Natural killer cell (primary cell): Measurements from ENCODE around the gene KRT3. TPM values are rescaled to one million over a fixed set of nuclear protein-coding genes. Genes with fewer than 3 reads are reported as not detected.

Source experiments
- ATAC-seq, 3 donors: fragments of 150-1000 bp in 2 of 3; fragments of 200-7000 bp in 1 of 3; cut with Tn5 transposase; 1 replicate in 1 of 3; 2 replicates in 2 of 3; pipeline ENCODE4 v1.10.0; 2021; ENCODE audit warnings: mild to moderate bottlenecking in 2 of 3, moderate library complexity in 2 of 3
- DNase-seq, 2 donors: peaks; one replicate each; pipeline versions ENCODE4 v3.0.0 to v3.0.0-alpha.2; 2013 to 2021; ENCODE audit warnings: mixed read lengths in 1 of 2
- H3K27ac ChIP-seq: one replicate; pipeline ENCODE4 v1.5.1; 2013; ENCODE audit warnings: mild to moderate bottlenecking, low read length
- H3K27me3 ChIP-seq: one replicate; pipeline ENCODE4 v1.6.1; 2013; ENCODE audit warnings: low read length; ENCODE audit not compliant: control insufficient read depth, insufficient read depth
- H3K36me3 ChIP-seq: one replicate; pipeline ENCODE4 v1.6.1; 2013; ENCODE audit warnings: low read length; ENCODE audit not compliant: control insufficient read depth, insufficient read depth
- H3K4me1 ChIP-seq: one replicate; pipeline ENCODE4 v1.6.1; 2013; ENCODE audit warnings: low read length; ENCODE audit not compliant: control insufficient read depth, insufficient read depth
- H3K4me3 ChIP-seq: one replicate; pipeline ENCODE4 v1.5.1; 2013; ENCODE audit warnings: low read length
- H3K9me3 ChIP-seq: one replicate; pipeline ENCODE4 v1.6.1; 2013; ENCODE audit warnings: low read length; ENCODE audit not compliant: control insufficient read depth, insufficient read depth
- H3K27ac Mint-ChIP-seq, 2 donors: one replicate each; pipeline ENCODE4 v1.8.0; 2022; ENCODE audit warnings: mild to moderate bottlenecking in 2 of 2, mixed read lengths in 2 of 2, moderate library complexity in 1 of 2
- H3K27me3 Mint-ChIP-seq, 2 donors: one replicate each; pipeline ENCODE4 v1.8.0; 2022; ENCODE audit warnings: low read depth in 2 of 2, mixed read lengths in 2 of 2
- H3K36me3 Mint-ChIP-seq: one replicate; pipeline ENCODE4 v1.8.0; 2022; ENCODE audit warnings: mixed read lengths
- H3K4me1 Mint-ChIP-seq, 2 donors: one replicate each; pipeline ENCODE4 v1.8.0; 2022; ENCODE audit warnings: mixed read lengths in 2 of 2
- H3K4me3 Mint-ChIP-seq: one replicate; pipeline ENCODE4 v1.8.0; 2022; ENCODE audit warnings: mild to moderate bottlenecking, moderate library complexity, mixed read lengths
- H3K9me3 Mint-ChIP-seq, 2 donors: one replicate each; pipeline ENCODE4 v1.8.0; 2022; ENCODE audit warnings: mixed read lengths in 2 of 2
- CTCF ChIP-seq: fragments of 200-600 bp; IDR thresholded peaks from one replicate; pipeline ENCODE4 v1.8.0; 2022; ENCODE audit warnings: antibody characterized with exemption
- intact Hi-C: fragments of 100-400 bp; cut with micrococcal nuclease; formaldehyde crosslinking; loops from one replicate; pipeline ENCODE4 v1.14.2; 2022
- total RNA-seq, 4 donors: library from RNA; stranded (reverse); fragments of 120-200 nt in 1 of 4; gene quantifications; one replicate each; pipeline versions ENCODE4 v1.2.3 to v1.2.4, GENCODE V29; 2013 to 2022

KRT3 gene
- total RNA-seq, 3 donors from 2014 or later (not counting 1 experiment from before 2014, with no cell fraction given) = not detected

DNA sequence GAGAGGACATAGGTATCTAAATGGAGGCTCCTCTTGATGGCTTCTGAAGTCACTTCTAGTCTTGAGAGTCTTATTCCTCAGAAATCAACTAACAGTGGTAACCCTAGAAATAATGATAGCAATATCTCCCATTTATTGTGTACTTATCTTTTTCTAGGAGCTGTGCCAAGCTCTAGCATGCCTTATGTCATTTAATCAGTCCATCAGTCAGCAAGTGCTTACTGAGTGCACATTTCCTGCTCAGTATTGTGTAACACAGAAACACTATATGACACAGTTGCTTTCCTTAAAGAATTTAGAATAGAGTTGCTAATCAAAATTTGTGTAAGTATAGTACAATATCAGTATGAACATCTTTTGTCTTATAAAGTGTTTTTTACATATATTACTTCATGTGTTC is 55.3 kb downstream of the KRT3 start:
- TF ChIP-seq CTCF = no peak
- Histone ChIP-seq H3K4me3 (no peak overlapping the region), H3K27me3 (peaks cover 3% of the 10 kb centered on the region), H3K4me1 (no peaks in the 10 kb centered on the region), H3K36me3 (no peaks in the 10 kb centered on the region), H3K27ac (no peak overlapping the region), H3K9me3 (no peaks in the 10 kb centered on the region)
- H3K9me3 Mint-ChIP-seq = no peaks in the 10 kb centered on the region
- H3K36me3 Mint-ChIP-seq = no peaks in the 10 kb centered on the region
- intact Hi-C loops = no loop called here
- no peak for DNase-seq
- peaks cover 3 to 35% of the 10 kb centered on the region in 2 donors for H3K27me3 Mint-ChIP-seq
- peaks cover 0 to 11% of the 10 kb centered on the region in 2 donors for H3K4me1 Mint-ChIP-seq
- H3K27ac Mint-ChIP-seq = no peak overlapping the region
- H3K4me3 Mint-ChIP-seq = no peak overlapping the region
- ATAC-seq = no peak

DNA sequence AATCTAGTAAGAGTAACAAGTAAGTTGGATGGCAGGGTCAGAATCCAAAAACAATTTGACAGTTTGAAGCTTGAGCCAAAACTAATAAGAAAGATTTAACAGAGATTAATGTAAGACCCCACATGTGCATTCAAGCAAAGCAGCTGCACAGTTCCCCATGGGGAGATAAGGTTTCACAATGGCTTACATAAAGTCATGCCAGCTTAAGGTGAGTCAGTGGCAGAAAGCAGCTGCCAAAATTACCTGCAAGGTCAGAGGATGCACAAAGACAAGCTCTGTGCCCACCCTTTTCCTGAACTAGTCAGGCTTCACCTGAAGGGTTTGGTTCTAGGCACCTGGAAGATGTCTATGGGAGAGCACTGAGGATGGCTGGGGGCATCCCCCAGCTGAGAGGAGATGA is 56.0 kb downstream of the KRT3 start:
- Mint-ChIP-seq H3K4me3 (no peak overlapping the region), H3K27me3 (peaks cover 3 to 32% of the 10 kb centered on the region in 2 donors), H3K9me3 (no peaks in the 10 kb centered on the region), H3K36me3 (no peaks in the 10 kb centered on the region), H3K4me1 (peaks cover 0 to 11% of the 10 kb centered on the region in 2 donors), H3K27ac (no peak overlapping the region)
- H3K4me3 ChIP-seq = no peak overlapping the region
- intact Hi-C loops = no loop called here
- H3K27me3 ChIP-seq = peaks cover 3% of the 10 kb centered on the region
- H3K9me3 ChIP-seq = no peaks in the 10 kb centered on the region
- no peak for TF ChIP-seq CTCF
- no peaks in the 10 kb centered on the region for H3K4me1 ChIP-seq
- DNase-seq (no peak), ATAC-seq (no peak)
- no peak overlapping the region for H3K27ac ChIP-seq
- H3K36me3 ChIP-seq = no peaks in the 10 kb centered on the region

Other genes with a start within 250 kb of the KRT3 start
- gene KRT71, start 243.0 kb downstream of the KRT3 start, total RNA-seq = not detected
- 1 to 10 TPM in 1 of 3 donors, under 1 TPM in 2; 0.38 to 1.2 (median 0.38) TPM for gene KRT74, start 222.3 kb downstream of the KRT3 start, total RNA-seq
- 100 to 1,000 TPM in 1 of 3 donors, 10 to 100 TPM in 2; 21.9 to 136 (median 38.0) TPM for gene KRT72, start 194.7 kb downstream of the KRT3 start, total RNA-seq
- gene KRT73, start 177.6 kb downstream of the KRT3 start, total RNA-seq = 10 to 100 TPM; 12.4 to 92.9 (median 23.3) TPM
- 1 to 10 TPM in 1 of 3 donors, under 1 TPM in 2; 0.63 to 1.4 (median 0.66) TPM for gene KRT2, start 143.9 kb downstream of the KRT3 start, total RNA-seq
- 1 to 10 TPM in 1 of 3 donors, under 1 TPM in 1, not detected in 1; 0.27 to 1.8 TPM for gene KRT1, start 115.7 kb downstream of the KRT3 start, total RNA-seq
- gene KRT77, start 92.6 kb downstream of the KRT3 start, total RNA-seq = not detected
- not detected for gene KRT76, start 18.8 kb downstream of the KRT3 start, total RNA-seq
- gene KRT4, start 18.0 kb upstream of the KRT3 start, total RNA-seq = not detected
- gene KRT79, start 38.2 kb upstream of the KRT3 start, total RNA-seq = under 1 TPM in 1 of 3 donors, not detected in 2; 0.18 TPM
- not detected for gene KRT78, start 52.9 kb upstream of the KRT3 start, total RNA-seq
- gene KRT8, start 109.0 kb upstream of the KRT3 start, total RNA-seq = under 1 TPM in 2 of 3 donors, not detected in 1; 0.24 to 0.25 TPM
- gene KRT18, start 153.0 kb upstream of the KRT3 start, total RNA-seq = 1 to 10 TPM in 1 of 3 donors, under 1 TPM in 1, not detected in 1; 0.24 to 2.5 TPM
- 100 to 1,000 TPM; 505 to 537 (median 518) TPM for gene EIF4B, start 210.3 kb upstream of the KRT3 start, total RNA-seq